Stomach (tissue), 9 donors: ENCODE data around the gene PKN3. TPM values are rescaled to one million over a fixed set of nuclear protein-coding genes. Genes with fewer than 3 reads are reported as not detected.

Experiments used
- DNase-seq, 2 donors: peaks; one replicate each; pipeline versions ENCODE4 v3.0.0 to v3.0.0-alpha.2; 2013 to 2019
- H3K27ac ChIP-seq, 5 donors: fragments of 200-600 bp in 4 of 5; sonication (generic) in 4 of 5; one replicate each; pipeline ENCODE4 v1.5.1; 2013 to 2019; ENCODE audit warnings: mild to moderate bottlenecking in 1 of 5, moderate library complexity in 1 of 5
- H3K27me3 ChIP-seq, 3 donors: fragments of 200-600 bp; sonication (generic); one replicate each; pipeline ENCODE4 v1.5.1; 2017 to 2019; ENCODE audit warnings: mixed run types in 1 of 3
- H3K36me3 ChIP-seq, 4 donors: fragments of 200-600 bp; sonication (generic); 1 replicate in 3 of 4; 2 replicates in 1 of 4; pipeline ENCODE4 v1.5.1; 2016 to 2019
- H3K4me1 ChIP-seq, 4 donors: fragments of 200-600 bp; sonication (generic); one replicate each; pipeline ENCODE4 v1.5.1; 2016 to 2019
- H3K4me3 ChIP-seq, 4 donors: fragments of 200-600 bp; sonication (generic) in 3 of 4; one replicate each; pipeline ENCODE4 v1.5.1; 2016 to 2019; ENCODE audit warnings: mild to moderate bottlenecking in 1 of 4
- H3K9me3 ChIP-seq, 4 donors: fragments of 200-600 bp; sonication (generic); one replicate each; pipeline ENCODE4 v1.5.1; 2016 to 2019
- CTCF ChIP-seq, 7 experiments: fragments of 450-650 bp in 4 of 7; fragments of 200-600 bp in 3 of 7; sonication (generic) in 3 of 7; IDR thresholded peaks; one replicate each; pipeline ENCODE4 v1.5.1; 2016 to 2019; ENCODE audit warnings: antibody characterized with exemption in 7 of 7, control low read depth in 2 of 7, mild to moderate bottlenecking in 1 of 7
- EP300 ChIP-seq: sonication (generic); formaldehyde crosslinking; IDR thresholded peaks from one replicate; pipeline ENCODE4 v1.6.1; 2017; ENCODE audit warnings: antibody characterized with exemption
- POLR2A ChIP-seq, 4 donors: fragments of 450-650 bp; IDR thresholded peaks; one replicate each; pipeline ENCODE4 v1.6.1; 2016; ENCODE audit warnings: antibody characterized with exemption in 4 of 4, control low read depth in 2 of 4, mild to moderate bottlenecking in 1 of 4, moderate library complexity in 1 of 4
- POLR2AphosphoS5 ChIP-seq, 3 donors: sonication (generic); formaldehyde crosslinking; IDR thresholded peaks; one replicate each; pipeline ENCODE4 v1.6.1; 2016; ENCODE audit warnings: antibody characterized with exemption in 3 of 3
- WGBS, 5 donors: extraction: QIAGEN DNeasy Blood & Tissue Kit in 3 of 5; methylation state at CpG; one replicate each; pipeline versions ENCODE4 v1.1.5 to v1.1.7; 2013 to 2018; 5-methylcytosine and 5-hydroxymethylcytosine counted together
- intact Hi-C: fragments of 100-400 bp; cut with DNase I; formaldehyde crosslinking; loops from one replicate; pipeline ENCODE4 v1.15.1; 2023; ENCODE audit warnings: low total_unique reads
- polyA plus RNA-seq, 3 donors: library from polyadenylated mRNA; stranded (reverse); fragments of 200-250 nt; gene quantifications; one replicate each; pipeline ENCODE4 v1.2.3, GENCODE V29; 2013
- total RNA-seq, 5 donors: library from RNA; depleted of rRNA; stranded (reverse); fragments of >200 nt; gene quantifications; one replicate each; pipeline versions ENCODE4 v1.1.0 to v1.2.3, GENCODE V29; 2014 to 2016
- donor health status: healthy with polysubstance abuse.
- donor health status: Bipolar disorder and iron deficiency.
- donor health status: healthy.

The PKN3 gene
- total and polyA plus RNA-seq, 8 donors, result 5.0 to 23.2 (median 8.5) TPM

- intact Hi-C loops, result no loop called here
- no peak for DNase-seq
- no peak for TF ChIP-seq EP300
- WGBS, 5 donors, result 54 to 59% (median 55%) methylated on average over 9 of the region's 9 CpGs
- Histone ChIP-seq H3K4me1 (peaks cover 14 to 36% (median 30%) of the 10 kb centered on the region in 4 donors), H3K4me3 (peak overlapping the region; percentile 73 to 90 (median 81)), H3K27ac (peak overlapping the region; percentile 85 to 91 (median 89)), H3K36me3 (peaks cover 0 to 27% (median 24%) of the 10 kb centered on the region in 4 donors), H3K27me3 (no peaks in the 10 kb centered on the region), H3K9me3 (no peaks in the 10 kb centered on the region)
Observed at GRCh38 chr9:128722380-128723351, 20.4 kb downstream of the PKN3 start.

- no peak for TF ChIP-seq POLR2A (IDR thresholded peaks at IDR 0.05)
- TF ChIP-seq CTCF (IDR thresholded peaks at IDR 0.05), result no peak
- TF ChIP-seq EP300, result no peak
- no peak for TF ChIP-seq POLR2AphosphoS5 (IDR thresholded peaks at IDR 0.05)
- no peaks in the 10 kb centered on the region for H3K27me3 ChIP-seq
- H3K9me3 ChIP-seq, result no peaks in the 10 kb centered on the region
- WGBS, 5 donors, result 22 to 31% (median 27%) methylated on average over 7 of the region's 7 CpGs
- intact Hi-C loops, result no loop called here
- peak overlapping the region; percentile 73 to 90 (median 81) for H3K4me3 ChIP-seq
- DNase-seq, result peak in 1 of 2 donors; percentile 51
- peaks cover 0 to 27% (median 24%) of the 10 kb centered on the region in 4 donors for H3K36me3 ChIP-seq
- H3K27ac ChIP-seq, result peak overlapping the region; percentile 85 to 91 (median 89)
- H3K4me1 ChIP-seq, result peaks cover 14 to 36% (median 30%) of the 10 kb centered on the region in 4 donors
Observed at GRCh38 chr9:128723352-128723865, 21.1 kb downstream of the PKN3 start.

- intact Hi-C loops, result no loop called here
- WGBS, 5 donors, result 1 to 4% (median 1%) methylated on average over 26 to 68 of the region's 68 CpGs
- peak; percentile 99 to 100 for DNase-seq
- H3K27me3 ChIP-seq, result no peaks in the 10 kb centered on the region
- H3K4me1 ChIP-seq, result peaks cover 14 to 36% (median 29%) of the 10 kb centered on the region in 4 donors
- peak; percentile 22 to 94 (median 86) for TF ChIP-seq POLR2AphosphoS5 (IDR thresholded peaks at IDR 0.05)
- no peak for TF ChIP-seq CTCF (IDR thresholded peaks at IDR 0.05)
- peak in 2 of 4 donors; percentile 28 to 91 for TF ChIP-seq POLR2A (IDR thresholded peaks at IDR 0.05)
- peaks cover 0 to 27% (median 24%) of the 10 kb centered on the region in 4 donors for H3K36me3 ChIP-seq
- no peaks in the 10 kb centered on the region for H3K9me3 ChIP-seq
- H3K4me3 ChIP-seq, result peak within 1 kb of the TSS; percentile 73 to 90 (median 81)
- peak within 1 kb of the TSS; percentile 85 to 91 (median 89) for H3K27ac ChIP-seq
Observed at GRCh38 chr9:128723866-128724743, 21.8 kb downstream of the PKN3 start, which contains the start of gene ZDHHC12. Gene ZDHHC12 (minus strand): TSS chr9:128724127. CDS start chr9:128724093, 34 bp downstream.

GRCh38 chr9:128724744-128725211, 22.5 kb downstream of the PKN3 start:
- peak; percentile 59 to 76 for DNase-seq
- intact Hi-C loops, result no loop called here
- no peaks in the 10 kb centered on the region for H3K9me3 ChIP-seq
- H3K27ac ChIP-seq, result peak overlapping the region; percentile 85 to 91 (median 89)
- TF ChIP-seq POLR2A (IDR thresholded peaks at IDR 0.05) (no peak), POLR2AphosphoS5 (IDR thresholded peaks at IDR 0.05) (no peak), EP300 (no peak), CTCF (IDR thresholded peaks at IDR 0.05) (no peak)
- peaks cover 14 to 31% (median 26%) of the 10 kb centered on the region in 4 donors for H3K4me1 ChIP-seq
- H3K36me3 ChIP-seq, result peaks cover 0 to 31% (median 26%) of the 10 kb centered on the region in 4 donors
- peak overlapping the region; percentile 73 to 90 (median 81) for H3K4me3 ChIP-seq
- WGBS, 5 donors, result 24 to 26% (median 24%) methylated on average over 10 of the region's 10 CpGs
- H3K27me3 ChIP-seq, result no peaks in the 10 kb centered on the region
